GM18505 (cell line): Measurements from ENCODE around the gene RNPC3.
"Not testable (repeated sequence)": the region's sequence is repeated elsewhere in the genome, so short reads cannot be mapped to it uniquely, and the experiment has no call there.

Experiments used
- ATAC-seq: cut with Tn5 transposase; IDR thresholded peaks from one replicate; pipeline ENCODE4 v1.9.1; 2021; ENCODE audit not compliant: unreplicated experiment
- POLR2A ChIP-seq: IDR thresholded peaks from 4 replicates; pipeline ENCODE4 v1.6.1; 2011; ENCODE audit warnings: borderline replicate concordance; ENCODE audit not compliant: insufficient read depth, insufficient read length; ENCODE audit errors: extremely low read depth

Gene RNPC3

GRCh38 chr1:103520822-103521221, 4.7 kb upstream of the RNPC3 start:
- no peak for ATAC-seq
- no peak for TF ChIP-seq POLR2A

- TF ChIP-seq POLR2A, result no peak
- no peak for ATAC-seq
Measured at GRCh38 chr1:103523346-103523745, 2.2 kb upstream of the RNPC3 start.

GRCh38 chr1:103525114-103525606, 339 bp upstream of the RNPC3 start:
- no peak for TF ChIP-seq POLR2A
- ATAC-seq, result peak; percentile 44

GRCh38 chr1:103527331-103527730, 1.8 kb downstream of the RNPC3 start:
- no peak for ATAC-seq
- no peak for TF ChIP-seq POLR2A

GRCh38 chr1:103529746-103530145, 4.2 kb downstream of the RNPC3 start:
- ATAC-seq, result no peak
- no peak for TF ChIP-seq POLR2A

GRCh38 chr1:103538226-103538625, 12.7 kb downstream of the RNPC3 start:
- no peak for TF ChIP-seq POLR2A
- ATAC-seq, result no peak

- no peak for ATAC-seq
- TF ChIP-seq POLR2A, result no peak
Measured at GRCh38 chr1:103541431-103541830, 15.9 kb downstream of the RNPC3 start.

- no peak for TF ChIP-seq POLR2A
- ATAC-seq, result no peak
Measured at GRCh38 chr1:103546496-103546895, 21.0 kb downstream of the RNPC3 start.

- TF ChIP-seq POLR2A, result no peak
- no peak for ATAC-seq
Measured at GRCh38 chr1:103547840-103548239, 22.3 kb downstream of the RNPC3 start.

- no peak for TF ChIP-seq POLR2A
- ATAC-seq, result no peak
Measured at GRCh38 chr1:103560427-103560826, 34.9 kb downstream of the RNPC3 start.

GRCh38 chr1:103561124-103561523, 35.6 kb downstream of the RNPC3 start:
- ATAC-seq, result not testable (repeated sequence)

- ATAC-seq, result peak; percentile 83
- no peak for TF ChIP-seq POLR2A
Measured at GRCh38 chr1:103561643-103562395, 36.3 kb downstream of the RNPC3 start.

GRCh38 chr1:103563056-103563455, 37.6 kb downstream of the RNPC3 start:
- ATAC-seq, result no peak
- TF ChIP-seq POLR2A, result no peak

GRCh38 chr1:103569493-103569892, 44.0 kb downstream of the RNPC3 start:
- ATAC-seq, result no peak
- no peak for TF ChIP-seq POLR2A

GRCh38 chr1:103571289-103571688, 45.8 kb downstream of the RNPC3 start, which contains the start of gene AMY2B:
AMY2B (plus strand) TSS chr1:103571589; CDS start chr1:103571603, 14 bp downstream.
- not testable (repeated sequence) for ATAC-seq
